ENCODE measurements around the gene OPHN1. TPM values are rescaled to one million over a fixed set of nuclear protein-coding genes. Genes with fewer than 3 reads are reported as not detected.

OPHN1 gene
- total RNA-seq, 1 experiment from 2014 or later: 4.6 TPM

GRCh38 chrX:68411729-68412128 lies 21.6 kb downstream of the OPHN1 start:
- H3K4me3 ChIP-seq (ENCODE audit: low read depth, low read length): no peak overlapping the region
- H3K4me1 ChIP-seq: no peaks in the 10 kb centered on the region
- no peaks in the 10 kb centered on the region for H3K36me3 ChIP-seq (ENCODE audit: control insufficient read depth, insufficient read depth, low read length)
- no peaks in the 10 kb centered on the region for H3K36me3 Mint-ChIP-seq (ENCODE audit: insufficient read depth, unreplicated experiment)
- no peaks in the 10 kb centered on the region for H3K27me3 Mint-ChIP-seq (ENCODE audit: insufficient read depth, unreplicated experiment)
- no peak for DNase-seq
- intact Hi-C loops (cut with micrococcal nuclease; ENCODE audit: unreplicated experiment): no loop called here
- H3K4me3 Mint-ChIP-seq (ENCODE audit: unreplicated experiment): no peak overlapping the region
- H3K9me3 Mint-ChIP-seq (ENCODE audit: unreplicated experiment): no peaks in the 10 kb centered on the region
- H3K4me1 Mint-ChIP-seq (ENCODE audit: low read depth, unreplicated experiment): no peaks in the 10 kb centered on the region
- H3K27ac Mint-ChIP-seq (ENCODE audit: unreplicated experiment): no peak overlapping the region
- no peaks in the 10 kb centered on the region for H3K9me3 ChIP-seq
- CTCF ChIA-PET: no interaction called here
- no peaks in the 10 kb centered on the region for H3K27me3 ChIP-seq (replicated peaks; ENCODE audit: control insufficient read depth, insufficient read depth, low read length)
- POLR2A ChIA-PET: no interaction called here
- no peak for TF ChIP-seq CTCF (IDR thresholded peaks at IDR 0.05; ENCODE audit: insufficient read depth in 1 of 2, low read depth in 1 of 2, low read length in 1 of 2, severe bottlenecking in 1 of 2, unreplicated experiment in 1 of 2)
- BruUV-seq (replicated peaks): no TSS peak

GRCh38 chrX:68409194-68409593 lies 24.1 kb downstream of the OPHN1 start:
- no peaks in the 10 kb centered on the region for H3K4me1 ChIP-seq
- no peak overlapping the region for H3K4me3 ChIP-seq (ENCODE audit: low read depth, low read length)
- no peaks in the 10 kb centered on the region for H3K4me1 Mint-ChIP-seq (ENCODE audit: low read depth, unreplicated experiment)
- H3K36me3 ChIP-seq (ENCODE audit: control insufficient read depth, insufficient read depth, low read length): no peaks in the 10 kb centered on the region
- H3K9me3 ChIP-seq: no peaks in the 10 kb centered on the region
- no peak for DNase-seq
- TF ChIP-seq CTCF (IDR thresholded peaks at IDR 0.05; ENCODE audit: insufficient read depth in 1 of 2, low read depth in 1 of 2, low read length in 1 of 2, severe bottlenecking in 1 of 2, unreplicated experiment in 1 of 2): no peak
- H3K27me3 ChIP-seq (replicated peaks; ENCODE audit: control insufficient read depth, insufficient read depth, low read length): no peaks in the 10 kb centered on the region
- ChIA-PET CTCF (no interaction called here), POLR2A (no interaction called here)
- no peaks in the 10 kb centered on the region for H3K9me3 Mint-ChIP-seq (ENCODE audit: unreplicated experiment)
- H3K36me3 Mint-ChIP-seq (ENCODE audit: insufficient read depth, unreplicated experiment): no peaks in the 10 kb centered on the region
- H3K4me3 Mint-ChIP-seq (ENCODE audit: unreplicated experiment): no peak overlapping the region
- no TSS peak for BruUV-seq (replicated peaks)
- H3K27ac Mint-ChIP-seq (ENCODE audit: unreplicated experiment): no peak overlapping the region
- no peaks in the 10 kb centered on the region for H3K27me3 Mint-ChIP-seq (ENCODE audit: insufficient read depth, unreplicated experiment)
- intact Hi-C loops (cut with micrococcal nuclease; ENCODE audit: unreplicated experiment): no loop called here

GRCh38 chrX:68403522-68403921 lies 29.8 kb downstream of the OPHN1 start:
- H3K4me1 ChIP-seq: 0 out of 2 replicates have a peak, but pooled peaks cover 11% of the 10 kb centered on the region
- no peak for TF ChIP-seq CTCF (IDR thresholded peaks at IDR 0.05; ENCODE audit: insufficient read depth in 1 of 2, low read depth in 1 of 2, low read length in 1 of 2, severe bottlenecking in 1 of 2, unreplicated experiment in 1 of 2)
- Mint-ChIP-seq H3K4me3 (ENCODE audit: unreplicated experiment) (no peak overlapping the region), H3K27me3 (ENCODE audit: insufficient read depth, unreplicated experiment) (no peaks in the 10 kb centered on the region), H3K36me3 (ENCODE audit: insufficient read depth, unreplicated experiment) (no peaks in the 10 kb centered on the region), H3K4me1 (ENCODE audit: low read depth, unreplicated experiment) (peaks cover 11% of the 10 kb centered on the region), H3K9me3 (ENCODE audit: unreplicated experiment) (no peaks in the 10 kb centered on the region), H3K27ac (ENCODE audit: unreplicated experiment) (no peak overlapping the region)
- ChIA-PET CTCF (no interaction called here), POLR2A (no interaction called here)
- H3K27me3 ChIP-seq (replicated peaks; ENCODE audit: control insufficient read depth, insufficient read depth, low read length): no peaks in the 10 kb centered on the region
- BruUV-seq (replicated peaks): no TSS peak
- H3K4me3 ChIP-seq (ENCODE audit: low read depth, low read length): no peak overlapping the region
- DNase-seq: no peak
- intact Hi-C loops (cut with micrococcal nuclease; ENCODE audit: unreplicated experiment): no loop called here
- no peaks in the 10 kb centered on the region for H3K36me3 ChIP-seq (ENCODE audit: control insufficient read depth, insufficient read depth, low read length)
- no peaks in the 10 kb centered on the region for H3K9me3 ChIP-seq
